Gastrocnemius medialis (tissue), 4 donors: ENCODE data around the gene NES. TPM values are rescaled to one million over a fixed set of nuclear protein-coding genes. Genes with fewer than 3 reads are reported as not detected.

Source experiments
- ATAC-seq, 2 donors: fragments of 150-250 bp; one replicate each; pipeline ENCODE4 v1.9.1; 2016
- DNase-seq, 2 donors: peaks; one replicate each; pipeline ENCODE4 v3.0.0-alpha.2; 2019
- H3K27ac ChIP-seq, 4 donors: fragments of 200-600 bp; sonication (generic); 1 replicate in 1 of 4; 2 replicates in 3 of 4; pipeline ENCODE4 v1.5.1; 2016 to 2018; ENCODE audit warnings: mild to moderate bottlenecking in 2 of 4, moderate library complexity in 1 of 4
- H3K27me3 ChIP-seq, 3 donors: fragments of 200-600 bp; sonication (generic) in 2 of 3; 1 replicate in 1 of 3; 2 replicates in 2 of 3; pipeline versions ENCODE4 v1.5.1 to v1.6.0; 2016 to 2019; ENCODE audit warnings: mild to moderate bottlenecking in 1 of 3, moderate library complexity in 1 of 3
- H3K36me3 ChIP-seq, 2 donors: fragments of 200-600 bp; sonication (generic) in 1 of 2; one replicate each; pipeline ENCODE4 v1.5.1; 2017 to 2018
- H3K4me1 ChIP-seq, 2 donors: fragments of 200-600 bp; sonication (generic) in 1 of 2; one replicate each; pipeline ENCODE4 v1.5.1; 2016 to 2017; ENCODE audit warnings: mild to moderate bottlenecking in 2 of 2
- H3K4me3 ChIP-seq, 4 donors: fragments of 200-600 bp; sonication (generic) in 3 of 4; 1 replicate in 1 of 4; 2 replicates in 3 of 4; pipeline ENCODE4 v1.5.1; 2016 to 2019; ENCODE audit warnings: mild to moderate bottlenecking in 2 of 4
- H3K9me3 ChIP-seq, 3 donors: fragments of 200-600 bp; sonication (generic) in 2 of 3; 1 replicate in 1 of 3; 2 replicates in 2 of 3; pipeline ENCODE4 v1.5.1; 2016 to 2019
- POLR2A ChIP-seq, 2 donors: fragments of 450-650 bp; IDR thresholded peaks; one replicate each; pipeline ENCODE4 v1.6.1; 2017; ENCODE audit warnings: antibody characterized with exemption in 2 of 2, mild to moderate bottlenecking in 2 of 2, moderate library complexity in 2 of 2
- in situ Hi-C, 4 donors: fragments of 200-750 bp; cut with MboI; loops; one replicate each; pipeline versions ENCODE4 v1.15.0 to v1.8.0; 2017; ENCODE audit warnings: low sequenced_read_pairs in 4 of 4
- intact Hi-C: fragments of 100-400 bp; cut with DNase I; formaldehyde crosslinking; loops from one replicate; pipeline ENCODE4 v1.15.1; 2023; ENCODE audit warnings: low total_unique reads
- total RNA-seq, 4 donors: library from RNA; depleted of rRNA; stranded (reverse); fragments of >200 nt; gene quantifications; one replicate each; pipeline versions ENCODE4 v1.1.0 to v1.2.3, GENCODE V29; 2016
- TF ChIP-seq, protein P1 (sequence below), 5 experiments: fragments of 450-650 bp in 3 of 5; fragments of 200-600 bp in 2 of 5; sonication (generic) in 2 of 5; IDR thresholded peaks in 4 of 5; conservative IDR thresholded peaks in 1 of 5; 1 replicate in 4 of 5; 2 replicates in 1 of 5; pipeline ENCODE4 v1.5.1; 2016 to 2019; ENCODE audit warnings: antibody characterized with exemption in 5 of 5, mild to moderate bottlenecking in 3 of 5, moderate library complexity in 3 of 5

Gene NES
- total RNA-seq, 4 donors from 2014 or later: 13.7 to 60.9 (median 26.4) TPM

DNA sequence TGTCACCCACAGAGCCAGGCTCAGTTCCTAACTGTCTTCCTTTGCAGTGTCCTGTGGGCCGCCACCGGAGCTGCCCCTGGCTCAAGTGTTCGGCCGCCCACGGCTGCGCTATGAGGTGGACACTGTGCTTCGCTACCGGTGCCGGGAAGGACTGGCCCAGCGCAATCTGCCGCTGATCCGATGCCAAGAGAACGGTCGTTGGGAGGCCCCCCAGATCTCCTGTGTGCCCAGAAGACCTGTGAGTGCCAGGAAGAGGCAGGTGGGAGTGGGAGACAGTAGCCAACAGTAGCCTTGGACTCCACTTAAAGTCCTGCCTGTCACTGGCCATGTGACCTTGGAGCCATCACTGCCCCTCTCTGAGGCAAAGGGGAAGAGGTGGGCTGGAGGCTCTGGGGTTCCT is 18.7 kb downstream of the NES start:
- Histone ChIP-seq H3K9me3 (no peaks in the 10 kb centered on the region), H3K4me1 (peaks cover 55% of the 10 kb centered on the region in 2 donors), H3K27me3 (peaks cover 14 to 17% (median 14%) of the 10 kb centered on the region in 3 donors), H3K36me3 (no peaks in the 10 kb centered on the region), H3K27ac (no peak overlapping the region), H3K4me3 (no peak overlapping the region)
- in situ Hi-C loops: no loop called here
- ATAC-seq: no peak
- no peak for DNase-seq
- intact Hi-C loops: loop anchor here (5.0 kb wide), 1 partner anchor 76 kb away; no protein-coding TSS in a partner anchor
- TF ChIP-seq, protein P1, sequence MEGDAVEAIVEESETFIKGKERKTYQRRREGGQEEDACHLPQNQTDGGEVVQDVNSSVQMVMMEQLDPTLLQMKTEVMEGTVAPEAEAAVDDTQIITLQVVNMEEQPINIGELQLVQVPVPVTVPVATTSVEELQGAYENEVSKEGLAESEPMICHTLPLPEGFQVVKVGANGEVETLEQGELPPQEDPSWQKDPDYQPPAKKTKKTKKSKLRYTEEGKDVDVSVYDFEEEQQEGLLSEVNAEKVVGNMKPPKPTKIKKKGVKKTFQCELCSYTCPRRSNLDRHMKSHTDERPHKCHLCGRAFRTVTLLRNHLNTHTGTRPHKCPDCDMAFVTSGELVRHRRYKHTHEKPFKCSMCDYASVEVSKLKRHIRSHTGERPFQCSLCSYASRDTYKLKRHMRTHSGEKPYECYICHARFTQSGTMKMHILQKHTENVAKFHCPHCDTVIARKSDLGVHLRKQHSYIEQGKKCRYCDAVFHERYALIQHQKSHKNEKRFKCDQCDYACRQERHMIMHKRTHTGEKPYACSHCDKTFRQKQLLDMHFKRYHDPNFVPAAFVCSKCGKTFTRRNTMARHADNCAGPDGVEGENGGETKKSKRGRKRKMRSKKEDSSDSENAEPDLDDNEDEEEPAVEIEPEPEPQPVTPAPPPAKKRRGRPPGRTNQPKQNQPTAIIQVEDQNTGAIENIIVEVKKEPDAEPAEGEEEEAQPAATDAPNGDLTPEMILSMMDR (IDR thresholded peaks at IDR 0.05 in 4 of 5, conservative IDR thresholded peaks at IDR 0.05 in 1 of 5): no peak
- no peak for TF ChIP-seq POLR2A (IDR thresholded peaks at IDR 0.05)

DNA sequence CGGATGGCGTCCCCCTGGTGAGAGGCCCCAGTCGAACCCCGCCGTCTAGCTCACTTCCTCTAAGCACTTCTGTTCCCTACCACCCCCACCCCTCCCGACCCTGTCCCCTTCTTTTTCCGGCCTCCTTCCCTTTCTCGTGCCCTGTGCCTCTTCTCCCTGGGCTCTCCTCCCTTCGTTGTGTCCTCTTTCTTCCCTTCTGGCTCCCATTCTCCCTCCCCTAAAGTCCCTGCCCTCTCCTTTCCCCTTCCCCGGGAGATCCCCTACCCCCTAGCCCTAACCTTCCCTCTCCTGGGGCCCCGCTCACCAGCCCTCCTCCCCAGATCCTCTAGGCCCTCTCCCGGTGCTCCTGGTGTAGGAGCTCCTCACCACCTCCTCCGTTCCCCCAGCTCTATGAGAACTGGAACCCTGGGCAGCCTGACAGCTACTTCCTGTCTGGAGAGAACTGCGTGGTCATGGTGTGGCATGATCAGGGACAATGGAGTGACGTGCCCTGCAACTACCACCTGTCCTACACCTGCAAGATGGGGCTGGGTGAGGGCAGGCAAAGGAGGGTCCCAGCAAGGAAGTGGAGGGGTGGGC is 19.4 kb downstream of the NES start:
- Histone ChIP-seq H3K4me3 (peak overlapping the region in 2 of 4 donors; percentile 30 to 40), H3K27me3 (peaks cover 14 to 17% (median 14%) of the 10 kb centered on the region in 3 donors), H3K9me3 (no peaks in the 10 kb centered on the region), H3K27ac (no peak overlapping the region), H3K4me1 (peaks cover 48 to 49% of the 10 kb centered on the region in 2 donors), H3K36me3 (no peaks in the 10 kb centered on the region)
- DNase-seq (no peak), ATAC-seq (no peak)
- TF ChIP-seq, protein P1 (IDR thresholded peaks at IDR 0.05 in 4 of 5, conservative IDR thresholded peaks at IDR 0.05 in 1 of 5): peak in 1 of 5 experiments; percentile 10
- TF ChIP-seq POLR2A (IDR thresholded peaks at IDR 0.05): no peak
- intact Hi-C loops (loop anchor here (1.0 to 5.0 kb wide), 2 partner anchors 32 to 76 kb away; no protein-coding TSS in a partner anchor), in situ Hi-C loops (no loop called here)

DNA sequence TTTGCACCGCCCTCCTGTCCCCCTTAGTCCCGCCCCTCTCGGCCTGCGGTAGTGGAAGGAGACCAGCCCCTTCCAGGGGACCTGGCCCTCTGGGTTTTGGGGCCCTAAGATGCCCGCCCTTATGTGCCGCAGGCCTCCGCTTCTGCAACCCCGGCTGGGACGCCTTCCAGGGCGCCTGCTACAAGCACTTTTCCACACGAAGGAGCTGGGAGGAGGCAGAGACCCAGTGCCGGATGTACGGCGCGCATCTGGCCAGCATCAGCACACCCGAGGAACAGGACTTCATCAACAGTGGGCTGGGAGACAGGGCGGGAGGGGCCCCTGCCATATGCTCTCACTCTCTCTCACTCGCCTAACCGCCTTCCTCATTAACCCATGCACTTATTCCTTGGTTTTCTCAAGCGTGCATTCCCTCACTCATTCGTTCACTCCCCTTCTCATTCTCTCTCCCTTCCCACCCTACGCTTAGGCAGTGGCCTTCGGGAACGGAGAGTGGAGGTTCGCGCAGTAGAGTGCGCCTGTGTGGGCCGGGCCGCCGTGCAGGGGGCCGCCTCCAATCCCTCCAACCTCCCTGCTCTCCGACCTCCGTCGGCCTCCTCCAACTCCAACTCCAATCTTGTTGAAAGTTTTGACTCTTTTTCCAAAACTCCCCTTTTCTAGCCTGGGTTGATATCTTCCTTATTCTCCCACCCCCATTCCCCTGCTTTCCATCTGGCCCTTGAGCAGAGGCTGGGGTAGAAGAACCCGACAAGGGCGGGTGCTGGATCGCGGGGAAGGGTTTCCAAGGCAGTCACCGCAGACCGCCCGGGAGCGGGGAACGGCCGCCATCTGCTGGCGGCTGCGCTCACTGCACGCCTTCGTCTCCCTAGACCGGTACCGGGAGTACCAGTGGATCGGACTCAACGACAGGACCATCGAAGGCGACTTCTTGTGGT is 20.1 kb downstream of the NES start:
- in situ Hi-C loops (no loop called here), intact Hi-C loops (loop anchor here (1.0 to 5.0 kb wide), 2 partner anchors 31 to 75 kb away; no protein-coding TSS in a partner anchor)
- H3K27me3 ChIP-seq: peaks cover 14 to 17% (median 14%) of the 10 kb centered on the region in 3 donors
- peaks cover 41% of the 10 kb centered on the region in 2 donors for H3K4me1 ChIP-seq
- DNase-seq (peak; percentile 24 to 59), ATAC-seq (peak; percentile 38 to 42)
- peak overlapping the region in 1 of 4 donors; percentile 28 for H3K27ac ChIP-seq
- TF ChIP-seq, protein P1 (IDR thresholded peaks at IDR 0.05 in 4 of 5, conservative IDR thresholded peaks at IDR 0.05 in 1 of 5): peak; percentile 97 to 99 (median 98)
- TF ChIP-seq POLR2A (IDR thresholded peaks at IDR 0.05): no peak
- no peaks in the 10 kb centered on the region for H3K9me3 ChIP-seq
- peak overlapping the region; percentile 30 to 40 (median 40) for H3K4me3 ChIP-seq
- no peaks in the 10 kb centered on the region for H3K36me3 ChIP-seq

DNA sequence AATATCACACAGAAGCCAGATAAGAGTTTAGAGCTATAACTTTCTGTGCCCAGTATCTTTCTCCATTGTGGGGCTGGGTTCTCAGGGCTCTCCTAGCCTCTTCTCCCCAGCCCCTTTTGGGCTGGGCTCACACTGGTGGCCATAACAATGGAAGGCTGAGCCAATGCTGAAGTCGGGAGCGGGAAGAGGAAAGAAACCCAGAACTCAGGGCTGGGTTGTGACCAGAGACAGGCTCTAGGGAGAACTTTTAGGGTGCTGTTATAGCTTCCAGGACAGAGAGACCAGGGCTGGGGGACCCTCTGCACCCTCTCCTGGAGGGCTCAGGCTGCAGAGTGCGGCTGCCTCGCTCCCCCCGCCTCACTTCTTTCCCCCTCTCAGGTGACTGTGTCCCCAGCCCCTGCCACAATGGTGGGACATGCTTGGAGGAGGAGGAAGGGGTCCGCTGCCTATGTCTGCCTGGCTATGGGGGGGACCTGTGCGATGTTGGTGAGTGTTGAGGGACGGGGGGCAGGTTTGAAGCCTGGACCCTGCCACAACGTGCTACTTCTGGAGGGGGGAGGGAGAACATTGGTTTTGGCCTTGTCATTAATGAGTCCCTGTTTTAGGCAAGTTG is 21.2 kb downstream of the NES start:
- H3K9me3 ChIP-seq: no peaks in the 10 kb centered on the region
- ATAC-seq (no peak), DNase-seq (no peak)
- no peaks in the 10 kb centered on the region for H3K36me3 ChIP-seq
- no peak overlapping the region for H3K4me3 ChIP-seq
- peaks cover 30 to 31% of the 10 kb centered on the region in 2 donors for H3K4me1 ChIP-seq
- intact Hi-C loops: loop anchor here (5.0 kb wide), 1 partner anchor 74 kb away; no protein-coding TSS in a partner anchor
- no peak for TF ChIP-seq POLR2A (IDR thresholded peaks at IDR 0.05)
- TF ChIP-seq, protein P1 (IDR thresholded peaks at IDR 0.05 in 4 of 5, conservative IDR thresholded peaks at IDR 0.05 in 1 of 5): no peak
- in situ Hi-C loops: no loop called here
- peaks cover 14 to 17% (median 14%) of the 10 kb centered on the region in 3 donors for H3K27me3 ChIP-seq
- no peak overlapping the region for H3K27ac ChIP-seq
